Endothelial cell of umbilical vein (primary cell): Measurements from ENCODE around the gene TEX54. TPM values are rescaled to one million over a fixed set of nuclear protein-coding genes. Genes with fewer than 3 reads are reported as not detected.
"Not testable (repeated sequence)": the region's sequence is repeated elsewhere in the genome, so short reads cannot be mapped to it uniquely, and the experiment has no call there.

Experiments used
- BruUV-seq: library from RNA; stranded (reverse); fragments of 400-500 nt; replicated peaks from 2 replicates; lab custom pipeline; 2021; lab: Mats Ljungman, UMichigan
- CTCF ChIA-PET: fragments of 300-600, 350-600 bp; sonication (Branson Sonifier 250); formaldehyde crosslinking; loops from one replicate; lab custom pipeline; 2021; ENCODE audit warnings: antibody characterized with exemption, inconsistent platforms; lab: Charles Lee
- POLR2A ChIA-PET: fragments of 300-600, 350-600 bp; sonication (Branson Sonifier 250); formaldehyde crosslinking; loops from one replicate; lab custom pipeline; 2021; ENCODE audit warnings: antibody characterized with exemption, inconsistent platforms; lab: Charles Lee
- DNase-seq: peaks from one replicate; pipeline ENCODE4 v3.0.0-alpha.2; 2011; ENCODE audit warnings: low read depth, low spot score
- FAIRE-seq: peaks from 2 replicates; lab custom pipeline; 2011; peaks lifted over from hg19 to GRCh38; lab: Jason Lieb, UNC
- H2AFZ ChIP-seq: 2 replicates; pipeline ENCODE4 v1.6.0; 2012; ENCODE audit warnings: low read depth, low read length, control low read depth, inconsistent platforms
- H3K27ac ChIP-seq: 2 replicates; pipeline ENCODE4 v1.5.1; 2011; ENCODE audit warnings: low read depth, mild to moderate bottlenecking, control low read depth, low read length, moderate library complexity; ENCODE audit not compliant: insufficient read depth
- H3K27me3 ChIP-seq, 2 experiments: 2 replicates each; pipeline versions ENCODE4 v1.6.0 to v1.6.1; 2011; ENCODE audit warnings: low read length in 2 of 2, mixed read lengths in 1 of 2; ENCODE audit not compliant: control insufficient read depth in 2 of 2, insufficient read depth in 2 of 2
- H3K36me3 ChIP-seq, 2 experiments: 2 replicates in 1 of 2; 3 replicates in 1 of 2; pipeline ENCODE4 v1.5.1; 2011; ENCODE audit warnings: low read length in 2 of 2, mild to moderate bottlenecking in 1 of 2, moderate library complexity in 1 of 2; ENCODE audit not compliant: control insufficient read depth in 2 of 2, insufficient read depth in 2 of 2; ENCODE audit errors: extremely low read depth in 1 of 2
- H3K4me1 ChIP-seq: 3 replicates; pipeline ENCODE4 v1.5.1; 2011; ENCODE audit warnings: mild to moderate bottlenecking, low read length; ENCODE audit not compliant: control insufficient read depth, insufficient read depth; ENCODE audit errors: extremely low read depth
- H3K4me2 ChIP-seq: 2 replicates; pipeline ENCODE4 v1.6.1; 2011; ENCODE audit warnings: low read length, control low read depth, mixed read lengths; ENCODE audit not compliant: insufficient read depth
- H3K4me3 ChIP-seq, 3 experiments: fragments of 200-600 bp in 1 of 3; sonication (generic), shearing (Covaris generic) in 1 of 3; replicated peaks in 1 of 3; 2 replicates each; pipeline ENCODE4 v1.5.1; 2011 to 2016; ENCODE audit warnings: control low read depth in 3 of 3, low read length in 3 of 3, mild to moderate bottlenecking in 2 of 3, inconsistent platforms in 1 of 3, low read depth in 1 of 3, moderate library complexity in 1 of 3; ENCODE audit not compliant: insufficient read depth in 1 of 3
- H3K79me2 ChIP-seq: 2 replicates; pipeline ENCODE4 v1.6.0; 2012; ENCODE audit warnings: low read length, inconsistent platforms; ENCODE audit not compliant: control insufficient read depth, insufficient read depth
- H3K9ac ChIP-seq: replicated peaks from 2 replicates; pipeline ENCODE3; 2011; ENCODE audit warnings: low read length, control low read depth; ENCODE audit not compliant: insufficient read depth; ENCODE audit errors: extremely low read depth
- H3K9me1 ChIP-seq: replicated peaks from 3 replicates; pipeline ENCODE4 v1.6.0; 2011; ENCODE audit warnings: mild to moderate bottlenecking, low read length; ENCODE audit not compliant: control insufficient read depth, insufficient read depth; ENCODE audit errors: extremely low read depth
- H3K9me3 ChIP-seq: replicated peaks from 2 replicates; pipeline ENCODE4 v1.5.1; 2012; ENCODE audit warnings: low read length, inconsistent platforms; ENCODE audit not compliant: control insufficient read depth, insufficient read depth
- H4K20me1 ChIP-seq: replicated peaks from 2 replicates; pipeline ENCODE3; 2011; ENCODE audit warnings: mild to moderate bottlenecking, low read length; ENCODE audit not compliant: control insufficient read depth, insufficient read depth; ENCODE audit errors: extremely low read depth
- CTCF ChIP-seq, 2 donors: IDR thresholded peaks; 1 replicate in 1 of 2; 2 replicates in 1 of 2; pipeline ENCODE4 v1.5.1; 2011; ENCODE audit warnings: low read length in 2 of 2, mild to moderate bottlenecking in 2 of 2, moderate library complexity in 2 of 2, control low read depth in 1 of 2, inconsistent platforms in 1 of 2, low read depth in 1 of 2; ENCODE audit not compliant: insufficient read depth in 1 of 2; ENCODE audit errors: extremely low read depth in 1 of 2
- EZH2 ChIP-seq: IDR thresholded peaks from 2 replicates; pipeline ENCODE4 v1.6.1; 2012; ENCODE audit warnings: borderline replicate concordance, low read depth, mild to moderate bottlenecking, moderate library complexity, low read length, inconsistent platforms; ENCODE audit not compliant: severe bottlenecking
- FOS ChIP-seq: IDR thresholded peaks from 2 replicates; pipeline ENCODE4 v1.6.1; 2011; ENCODE audit warnings: mild to moderate bottlenecking, low read length, moderate library complexity, borderline replicate concordance; ENCODE audit not compliant: insufficient read depth
- GATA2 ChIP-seq: IDR thresholded peaks from 2 replicates; pipeline ENCODE4 v1.7.0; 2011; ENCODE audit warnings: low read depth, mild to moderate bottlenecking, moderate library complexity, mixed read lengths, low read length; ENCODE audit not compliant: insufficient read length, insufficient read depth
- JUN ChIP-seq: IDR thresholded peaks from 2 replicates; pipeline ENCODE4 v1.6.1; 2011; ENCODE audit warnings: borderline replicate concordance, low read depth; ENCODE audit not compliant: insufficient read length, insufficient read depth
- MAX ChIP-seq: IDR thresholded peaks from 2 replicates; pipeline ENCODE4 v1.6.1; 2011; ENCODE audit not compliant: insufficient read depth, insufficient read length
- MYC ChIP-seq: IDR thresholded peaks from one replicate; pipeline ENCODE4 v1.6.1; 2011; ENCODE audit warnings: mild to moderate bottlenecking, low read depth, low read length
- POLR2A ChIP-seq: IDR thresholded peaks from 2 replicates; pipeline ENCODE4 v1.6.1; 2012; ENCODE audit warnings: low read depth, mild to moderate bottlenecking, control low read depth, low read length
- POLR2AphosphoS5 ChIP-seq: IDR thresholded peaks from 2 replicates; pipeline ENCODE4 v1.6.1; 2012; ENCODE audit warnings: low read depth, mild to moderate bottlenecking, control low read depth, low read length, moderate library complexity; ENCODE audit not compliant: insufficient read depth
- dilution Hi-C: fragments of 300-500 bp; cut with MboI; formaldehyde crosslinking; loops from one replicate; pipeline ENCODE4 v1.15.0; 2019; ENCODE audit warnings: low sequenced_read_pairs; ENCODE audit not compliant: extremely low pct_ligation_motif_present
- intact Hi-C: fragments of 100-400 bp; cut with micrococcal nuclease; formaldehyde crosslinking; loops from one replicate; pipeline ENCODE4 v1.10.0; 2022
- polyA plus RNA-seq, 4 experiments: library from polyadenylated mRNA; depleted of rRNA in 3 of 4; stranded (reverse) in 3 of 4; unstranded in 1 of 4; fragments of >200 nt; gene quantifications; 2 replicates each; pipeline versions ENCODE4 v1.2.1 to v1.2.3, GENCODE V29; 2011 to 2012; ENCODE audit warnings: missing spikeins in 1 of 4
- total RNA-seq: library from RNA; stranded (reverse); gene quantifications from 2 replicates; pipeline ENCODE4 v1.2.3, GENCODE V29; 2021

TEX54 gene
- total and polyA plus RNA-seq, 2 donors (not counting 3 experiments of a cell fraction or from before 2014, with no cell fraction given): not detected

- CTCF ChIA-PET: interaction anchor here (0.9 to 7.2 kb wide), 6 partner anchors 10 to 85 kb away, joined by 3 to 105 read pairs (median 8); partner anchors contain the start of genes SLC3A2 and TMEM179B
- no peaks in the 10 kb centered on the region for H3K9me1 ChIP-seq
Observed at GRCh38 chr11:62863687-62864335, 31.2 kb upstream of the TEX54 start.

GRCh38 chr11:62861564-62862192 lies 29.0 kb upstream of the TEX54 start:
- FAIRE-seq, H3K27ac ChIP-seq, H3K36me3 ChIP-seq, H3K4me1 ChIP-seq, H3K4me2 ChIP-seq, H3K9ac ChIP-seq, H2AFZ ChIP-seq, H3K27me3 ChIP-seq, H3K9me1 ChIP-seq, H4K20me1 ChIP-seq, BruUV-seq, dilution Hi-C loops, H3K4me3 ChIP-seq, DNase-seq, H3K9me3 ChIP-seq: not testable (repeated sequence)
- ChIA-PET POLR2A (interaction anchor here (1.3 kb wide), 1 partner anchor 20 kb away, joined by 6 read pairs; no protein-coding TSS in a partner anchor), CTCF (interaction anchor here (0.6 to 7.2 kb wide), 10 partner anchors 9 to 221 kb away, joined by 3 to 105 read pairs (median 3); partner anchors contain the start of gene TMEM179B)
- intact Hi-C loops: loop anchor here (1.0 to 2.0 kb wide), 4 partner anchors 57 to 182 kb away; partner anchors contain the start of genes TTC9C and UBXN1
- H3K79me2 ChIP-seq: peaks cover 45% of the 10 kb centered on the region

More at GRCh38 chr11:62863687-62864335, 31.2 kb upstream of the TEX54 start:
- intact Hi-C loops (loop anchor here (2.0 kb wide), 1 partner anchor 135 kb away; the partner anchor contains the start of gene TTC9C), dilution Hi-C loops (no loop called here)
- H3K27me3 ChIP-seq: no peaks in the 10 kb centered on the region
- no peaks in the 10 kb centered on the region for H3K4me1 ChIP-seq
- H3K79me2 ChIP-seq: peaks cover 28% of the 10 kb centered on the region
- H3K9ac ChIP-seq: no peak overlapping the region
- no peak overlapping the region for H3K27ac ChIP-seq
- H3K36me3 ChIP-seq: no peaks in the 10 kb centered on the region
- TF ChIP-seq EZH2 (no peak), CTCF (IDR thresholded peaks at IDR 0.05; ENCODE audit: extremely low read depth in 1 of 2, insufficient read depth in 1 of 2, low read depth in 1 of 2, low read length in 2 of 2) (no peak), POLR2AphosphoS5 (no peak), MAX (no peak), GATA2 (no peak), MYC (no peak), POLR2A (no peak), JUN (no peak), FOS (no peak)
- no peaks in the 10 kb centered on the region for H3K9me3 ChIP-seq
- no TSS peak for BruUV-seq
- H4K20me1 ChIP-seq: no peaks in the 10 kb centered on the region
- no peak overlapping the region for H3K4me3 ChIP-seq
- no peak overlapping the region for H2AFZ ChIP-seq
- no peak for FAIRE-seq
- POLR2A ChIA-PET: interaction anchor here (1.7 to 3.5 kb wide), 3 partner anchors 8 to 22 kb away, joined by 5 to 20 read pairs (median 8); partner anchors contain the start of gene SLC3A2
- no peak for DNase-seq
- H3K4me2 ChIP-seq: no peak overlapping the region
